ENCODE results near the gene SOX8.
"Not testable (repeated sequence)": the region's sequence is repeated elsewhere in the genome, so short reads cannot be mapped to it uniquely, and the experiment has no call there.

The SOX8 gene

GRCh38 chr16:1009358-1010150 lies 28.0 kb downstream of the SOX8 start:
- DNase-seq, result no peak

- no peak for DNase-seq
Observed at GRCh38 chr16:1010251-1010650, 28.7 kb downstream of the SOX8 start.

GRCh38 chr16:1010815-1011214 lies 29.2 kb downstream of the SOX8 start:
- DNase-seq, result no peak

- DNase-seq, result no peak
Observed at GRCh38 chr16:1011316-1012082, 29.9 kb downstream of the SOX8 start.

GRCh38 chr16:1012135-1012534 lies 30.6 kb downstream of the SOX8 start:
- DNase-seq, result no peak

GRCh38 chr16:1012722-1013592 lies 31.4 kb downstream of the SOX8 start:
- no peak for DNase-seq

GRCh38 chr16:1013593-1013900 lies 32.0 kb downstream of the SOX8 start:
- no peak for DNase-seq

GRCh38 chr16:1014221-1014620 lies 32.7 kb downstream of the SOX8 start:
- no peak for DNase-seq

- no peak for DNase-seq
Observed at GRCh38 chr16:1014771-1015495, 33.4 kb downstream of the SOX8 start.

- no peak for DNase-seq
Observed at GRCh38 chr16:1018447-1019198, 37.1 kb downstream of the SOX8 start.

- no peak for DNase-seq
Observed at GRCh38 chr16:1019231-1020090, 37.9 kb downstream of the SOX8 start.

- no peak for DNase-seq
Observed at GRCh38 chr16:1020091-1020399, 38.5 kb downstream of the SOX8 start.

GRCh38 chr16:1020591-1020990 lies 39.0 kb downstream of the SOX8 start:
- DNase-seq, result no peak

GRCh38 chr16:1021553-1022160 lies 40.1 kb downstream of the SOX8 start:
- no peak for DNase-seq

- DNase-seq, result no peak
Observed at GRCh38 chr16:1022466-1022865, 40.9 kb downstream of the SOX8 start.

GRCh38 chr16:1024138-1024537 lies 42.6 kb downstream of the SOX8 start:
- DNase-seq, result no peak

GRCh38 chr16:1025183-1025809 lies 43.7 kb downstream of the SOX8 start:
- DNase-seq, result not testable (repeated sequence)

- no peak for DNase-seq
Observed at GRCh38 chr16:1026057-1026783, 44.6 kb downstream of the SOX8 start.

GRCh38 chr16:1026784-1027500 lies 45.4 kb downstream of the SOX8 start:
- DNase-seq, result no peak

All from central memory CD4-positive, alpha-beta T cell (primary cell).